ENCODE results near the gene PARVB.

GRCh38 chr22:44082801-44083200, 58.7 kb downstream of the PARVB start:
- TF ChIP-seq CTCF (conservative IDR thresholded peaks at IDR 0.05) (no peak), EZH2 (IDR thresholded peaks at IDR 0.05; ENCODE audit: low read depth) (no peak)
